B cell (primary cell): ENCODE data around the gene ALOX15B. TPM values are rescaled to one million over a fixed set of nuclear protein-coding genes. Genes with fewer than 3 reads are reported as not detected.

Experiments used
- ATAC-seq: fragments of 200-7000 bp; cut with Tn5 transposase; one replicate; pipeline ENCODE4 v1.10.0; 2021; ENCODE audit warnings: low read depth, mild to moderate bottlenecking, moderate number of reproducible peaks, moderate library complexity
- CTCF ChIA-PET: fragments of 350-600 bp; sonication (Branson Sonifier 250); formaldehyde crosslinking; loops from one replicate; lab custom pipeline; 2021; ENCODE audit warnings: antibody characterized with exemption, inconsistent platforms; lab: Charles Lee
- POLR2A ChIA-PET: fragments of 350-600 bp; sonication (Branson Sonifier 250); formaldehyde crosslinking; loops from one replicate; lab custom pipeline; 2021; ENCODE audit warnings: antibody characterized with exemption; lab: Charles Lee
- DNase-seq: peaks from one replicate; pipeline ENCODE4 v3.0.0; 2013
- H2AFZ ChIP-seq: 2 replicates; pipeline ENCODE4 v1.6.1; 2012; ENCODE audit warnings: mild to moderate bottlenecking, low read depth, low read length; ENCODE audit not compliant: insufficient read depth, poor library complexity, severe bottlenecking
- H3K27ac ChIP-seq, 2 donors: 1 replicate in 1 of 2; 2 replicates in 1 of 2; pipeline ENCODE4 v1.5.1; 2012 to 2013; ENCODE audit warnings: low read length in 2 of 2, mild to moderate bottlenecking in 2 of 2, moderate library complexity in 1 of 2
- H3K27me3 ChIP-seq, 4 experiments: fragments of 200-600 bp in 1 of 4; sonication (generic) in 1 of 4; replicated peaks in 1 of 4; 1 replicate in 2 of 4; 2 replicates in 2 of 4; pipeline versions ENCODE4 v1.6.1 to v1.7.0; 2013 to 2016; ENCODE audit warnings: low read length in 3 of 4, mild to moderate bottlenecking in 2 of 4, mixed read lengths in 1 of 4, moderate library complexity in 1 of 4; ENCODE audit not compliant: insufficient read depth in 4 of 4, control insufficient read depth in 3 of 4; ENCODE audit errors: control extremely low read depth in 1 of 4
- H3K36me3 ChIP-seq, 2 experiments: replicated peaks in 1 of 2; 1 replicate in 1 of 2; 2 replicates in 1 of 2; pipeline versions ENCODE4 v1.6.1 to v1.7.1; 2013; ENCODE audit warnings: low read length in 1 of 2; ENCODE audit not compliant: insufficient read depth in 2 of 2, control insufficient read depth in 1 of 2; ENCODE audit errors: control extremely low read depth in 1 of 2, extremely low read depth in 1 of 2
- H3K4me1 ChIP-seq, 2 donors: fragments of 200-600 bp in 1 of 2; sonication (generic) in 1 of 2; 1 replicate in 1 of 2; 2 replicates in 1 of 2; pipeline versions ENCODE4 v1.5.1 to v1.6.1; 2013 to 2017; ENCODE audit warnings: low read length in 2 of 2; ENCODE audit not compliant: control insufficient read depth in 2 of 2, insufficient read depth in 2 of 2
- H3K4me2 ChIP-seq: replicated peaks from 2 replicates; pipeline ENCODE3; 2012; ENCODE audit warnings: mild to moderate bottlenecking, low read depth, low read length; ENCODE audit not compliant: poor library complexity, severe bottlenecking
- H3K4me3 ChIP-seq, 5 experiments: fragments of 200-600 bp in 1 of 5; sonication (generic) in 1 of 5; 1 replicate in 3 of 5; 2 replicates in 2 of 5; pipeline versions ENCODE4 v1.5.1 to v1.7.0; 2011 to 2016; ENCODE audit warnings: low read length in 4 of 5, mild to moderate bottlenecking in 4 of 5, low read depth in 2 of 5, control low read depth in 1 of 5, moderate library complexity in 1 of 5; ENCODE audit not compliant: insufficient read depth in 1 of 5; ENCODE audit errors: control extremely low read depth in 1 of 5, extremely low read depth in 1 of 5
- H3K79me2 ChIP-seq: fragments of 200-600 bp; sonication (generic); one replicate; pipeline ENCODE4 v1.6.0; 2016; ENCODE audit warnings: low read length; ENCODE audit not compliant: control insufficient read depth, insufficient read depth
- H3K9ac ChIP-seq: fragments of 200-600 bp; sonication (generic); 2 replicates; pipeline ENCODE4 v1.6.1; 2017; ENCODE audit warnings: mild to moderate bottlenecking, low read length, moderate library complexity
- H3K9me3 ChIP-seq, 3 donors: one replicate each; pipeline versions ENCODE4 v1.6.1 to v1.7.1; 2013; ENCODE audit warnings: low read length in 2 of 3; ENCODE audit not compliant: control insufficient read depth in 2 of 3, insufficient read depth in 1 of 3; ENCODE audit errors: control extremely low read depth in 1 of 3
- H4K20me1 ChIP-seq: 2 replicates; pipeline ENCODE4 v1.6.0; 2012; ENCODE audit warnings: mild to moderate bottlenecking, low read length; ENCODE audit not compliant: insufficient read depth, control insufficient read depth, poor library complexity, severe bottlenecking
- H3K27ac Mint-ChIP-seq: one replicate; pipeline ENCODE4 v1.8.0; 2021; ENCODE audit warnings: mixed read lengths
- H3K27me3 Mint-ChIP-seq: one replicate; pipeline ENCODE4 v1.8.0; 2021; ENCODE audit warnings: mixed read lengths
- H3K4me1 Mint-ChIP-seq: one replicate; pipeline ENCODE4 v1.8.0; 2021; ENCODE audit warnings: mixed read lengths
- H3K4me3 Mint-ChIP-seq: one replicate; pipeline ENCODE4 v1.8.0; 2021; ENCODE audit warnings: mixed read lengths
- H3K9me3 Mint-ChIP-seq: one replicate; pipeline ENCODE4 v1.8.0; 2022; ENCODE audit warnings: mixed read lengths; ENCODE audit not compliant: insufficient read depth
- CTCF ChIP-seq: fragments of 200-600 bp; IDR thresholded peaks from one replicate; pipeline ENCODE4 v1.8.0; 2022; ENCODE audit warnings: antibody characterized with exemption, mild to moderate bottlenecking
- EZH2 ChIP-seq: IDR thresholded peaks from 2 replicates; pipeline ENCODE4 v1.6.1; 2012; ENCODE audit warnings: borderline replicate concordance, low read depth, mild to moderate bottlenecking, moderate library complexity, low read length; ENCODE audit not compliant: insufficient read depth, poor library complexity, severe bottlenecking
- WGBS: methylation state at CpG from one replicate; pipeline ENCODE4 v1.1.5; 2013; ENCODE audit warnings: missing lambda C conversion rate; ENCODE audit not compliant: insufficient coverage; 5-methylcytosine and 5-hydroxymethylcytosine counted together
- intact Hi-C: fragments of 100-400 bp; cut with micrococcal nuclease; formaldehyde crosslinking; loops from one replicate; pipeline ENCODE4 v1.10.0; 2022
- polyA plus RNA-seq: library from polyadenylated mRNA; depleted of rRNA; stranded (reverse); fragments of >200 nt; gene quantifications from 2 replicates; pipeline ENCODE4 v1.2.3, GENCODE V29; 2012
- total RNA-seq, 2 donors: library from RNA; stranded (reverse); fragments of 120-200 nt in 1 of 2; gene quantifications; 1 replicate in 1 of 2; 2 replicates in 1 of 2; pipeline versions ENCODE4 v1.2.3 to v1.2.4, GENCODE V29; 2013 to 2022

ALOX15B gene
- total and polyA plus RNA-seq, 2 donors (not counting 1 experiment from before 2014, with no cell fraction given) = 0.03 TPM; not detected in 1

GRCh38 chr17:8066841-8067775, 28.2 kb downstream of the ALOX15B start:
- CTCF ChIA-PET = interaction anchor here (1.4 kb wide), 1 partner anchor 8 kb away, joined by 3 read pairs; no protein-coding TSS in a partner anchor

More at GRCh38 chr17:8066841-8067775, 28.2 kb downstream of the ALOX15B start:
- Mint-ChIP-seq H3K4me3 (no peak overlapping the region), H3K27me3 (peaks cover 48% of the 10 kb centered on the region), H3K4me1 (peaks cover 3% of the 10 kb centered on the region), H3K27ac (no peak overlapping the region), H3K9me3 (no peaks in the 10 kb centered on the region)
- Histone ChIP-seq H2AFZ (no peak overlapping the region), H3K9me3 (peaks cover 0 to 11% (median 0%) of the 10 kb centered on the region in 3 donors), H3K36me3 (no peaks in the 10 kb centered on the region), H3K4me1 (peaks cover under 1 to 5% of the 10 kb centered on the region in 2 donors), H3K4me2 (no peak overlapping the region), H3K79me2 (no peaks in the 10 kb centered on the region), H3K27me3 (peaks cover 0 to 50% (median 31%) of the 10 kb centered on the region in 4 experiments), H3K27ac (no peak overlapping the region), H4K20me1 (no peaks in the 10 kb centered on the region), H3K9ac (no peak overlapping the region), H3K4me3 (no peak overlapping the region)
- DNase-seq (no peak), ATAC-seq (no peak)
- no peak for TF ChIP-seq CTCF
- no peak for TF ChIP-seq EZH2
- POLR2A ChIA-PET = no interaction called here
- WGBS = 88% methylated on average over 10 of the region's 15 CpGs
- intact Hi-C loops = loop anchor here (10.0 kb wide), 1 partner anchor 1458 kb away; no protein-coding TSS in a partner anchor
